ENCODE results near the gene APRT.

Gene APRT

GRCh38 chr16:88787579-88788314, 24.0 kb downstream of the APRT start:
- no peak for DNase-seq (ENCODE audit: low read depth)

- peak; percentile 65 for DNase-seq (ENCODE audit: low read depth)
Measured at GRCh38 chr16:88785106-88785924, 26.4 kb downstream of the APRT start, which contains the start of gene PIEZO1. Gene PIEZO1 (minus strand): TSS chr16:88785220. CDS start chr16:88784964, 256 bp downstream.

GRCh38 chr16:88784856-88785105, 26.9 kb downstream of the APRT start:
- DNase-seq (ENCODE audit: low read depth) = no peak

GRCh38 chr16:88784074-88784855, 27.5 kb downstream of the APRT start:
- DNase-seq (ENCODE audit: low read depth) = no peak

GRCh38 chr16:88783391-88784073, 28.2 kb downstream of the APRT start:
- DNase-seq (ENCODE audit: low read depth) = no peak

GRCh38 chr16:88782454-88783390, 29.0 kb downstream of the APRT start:
- peak; percentile 74 for DNase-seq (ENCODE audit: low read depth)

- peak; percentile 70 for DNase-seq (ENCODE audit: low read depth)
Measured at GRCh38 chr16:88781140-88782077, 30.3 kb downstream of the APRT start.

GRCh38 chr16:88780142-88781062, 31.3 kb downstream of the APRT start:
- no peak for DNase-seq (ENCODE audit: low read depth)

GRCh38 chr16:88779406-88780141, 32.2 kb downstream of the APRT start:
- DNase-seq (ENCODE audit: low read depth) = no peak

GRCh38 chr16:88778541-88779065, 33.1 kb downstream of the APRT start:
- DNase-seq (ENCODE audit: low read depth) = no peak

GRCh38 chr16:88778271-88778525, 33.5 kb downstream of the APRT start:
- no peak for DNase-seq (ENCODE audit: low read depth)

GRCh38 chr16:88777471-88778270, 34.1 kb downstream of the APRT start:
- no peak for DNase-seq (ENCODE audit: low read depth)

- no peak for DNase-seq (ENCODE audit: low read depth)
Measured at GRCh38 chr16:88775825-88776224, 35.9 kb downstream of the APRT start.

GRCh38 chr16:88774544-88775393, 37.0 kb downstream of the APRT start:
- DNase-seq (ENCODE audit: low read depth) = no peak

- no peak for DNase-seq (ENCODE audit: low read depth)
Measured at GRCh38 chr16:88773812-88774291, 37.9 kb downstream of the APRT start.
